NCI-H1092 (cell line): Measurements from ENCODE around the gene NEK11.

ENCODE experiments used
- DNase-seq: peaks from one replicate; lab custom pipeline; 2025; lab: John Stamatoyannopoulos, UW

The NEK11 gene

DNA sequence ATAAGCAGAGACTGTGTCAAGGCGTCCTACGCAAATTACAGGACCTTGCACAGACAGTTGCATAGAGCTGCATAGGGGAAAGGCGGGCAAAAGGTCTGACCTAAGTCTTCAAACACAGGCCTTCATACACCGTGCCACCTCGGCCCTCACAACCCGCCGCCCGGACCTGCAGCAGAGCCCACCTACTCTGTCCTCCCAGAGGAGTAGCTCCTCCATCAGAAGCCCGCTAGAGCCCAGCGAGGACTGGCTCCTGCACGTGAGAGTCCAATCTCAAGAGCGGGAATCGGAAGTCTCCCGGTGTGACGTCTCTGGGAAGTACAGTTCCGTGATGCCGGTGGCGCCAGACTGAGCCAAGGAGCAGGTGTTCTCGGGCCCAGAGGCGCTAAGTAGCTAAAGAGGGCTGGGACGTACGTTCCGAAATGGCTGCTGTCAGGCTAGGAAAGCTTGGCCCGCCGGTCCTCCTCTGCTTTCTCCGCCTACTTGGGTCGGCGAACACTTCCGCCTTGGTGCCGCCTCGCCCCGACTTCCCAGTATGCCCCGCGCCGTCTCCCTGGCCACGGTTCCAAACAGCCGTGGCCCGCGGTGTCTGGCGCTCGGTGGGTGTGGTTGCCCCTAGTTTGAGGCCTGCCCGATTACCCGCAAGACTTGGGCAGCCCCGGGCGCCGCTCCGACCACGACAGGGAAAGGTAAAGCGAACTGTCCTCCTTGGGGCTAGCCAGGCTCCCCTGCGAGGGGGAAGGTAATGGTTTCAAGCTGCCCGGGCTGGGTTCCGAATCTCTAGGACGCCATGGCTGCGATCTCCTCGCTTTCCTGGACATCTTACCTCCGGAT lies at the start of gene NEK11, which contains the start of gene ASTE1:
TSS of gene NEK11 (plus strand) at position 557 of the 831 bp plus-strand sequence. CDS start 2,832 bp downstream, outside the sequence.
TSS of gene ASTE1 (minus strand) at position 505 of the 831 bp plus-strand sequence. CDS start 1,519 bp downstream, outside the sequence.
- peak; percentile 87 for DNase-seq

GRCh38 chr3:130979117-130979516 lies 47.6 kb upstream of the NEK11 start:
- no peak for DNase-seq

DNA sequence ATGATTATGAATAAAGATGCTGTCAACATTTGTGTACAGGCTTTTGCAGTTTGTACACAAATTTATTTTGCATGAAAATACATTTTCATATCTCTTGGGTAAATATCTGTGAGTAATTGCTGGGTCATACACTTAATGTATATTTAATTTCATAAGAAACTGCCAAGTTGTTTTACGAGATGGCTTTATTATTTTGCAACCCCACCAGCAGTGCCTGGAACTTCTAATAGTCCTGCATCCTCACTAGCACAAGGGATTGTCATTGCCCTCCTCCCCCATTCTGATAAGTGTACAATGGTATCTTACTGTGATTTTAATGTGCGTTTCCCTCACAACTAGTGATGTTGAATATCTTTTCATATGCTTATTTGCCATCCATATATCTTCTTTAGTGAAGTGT lies 45.2 kb upstream of the NEK11 start:
- DNase-seq, result no peak

GRCh38 chr3:130990282-130990681 lies 36.4 kb upstream of the NEK11 start:
- DNase-seq, result no peak

GRCh38 chr3:130991126-130991525 lies 35.6 kb upstream of the NEK11 start:
- DNase-seq, result no peak

GRCh38 chr3:130992344-130992743 lies 34.3 kb upstream of the NEK11 start:
- DNase-seq, result peak; percentile 7

DNA sequence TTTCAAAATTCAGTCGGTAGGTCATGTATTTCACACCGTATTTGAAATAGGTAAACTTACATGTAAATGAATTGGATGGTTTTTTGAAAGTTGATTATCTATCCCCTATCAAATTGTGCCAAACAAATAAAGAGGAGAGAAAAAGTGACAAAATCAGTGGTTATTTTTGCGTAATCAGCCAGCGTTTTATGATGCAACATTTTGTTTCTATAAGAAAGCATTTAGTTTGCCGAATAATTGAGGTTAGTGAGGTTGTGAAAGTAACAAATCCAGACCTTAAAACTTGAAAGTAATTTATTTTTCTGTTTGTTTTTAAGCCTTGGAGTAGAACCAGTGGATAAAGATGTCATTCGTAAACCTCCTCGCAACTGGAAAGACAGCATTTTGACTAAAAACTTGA lies 29.4 kb upstream of the NEK11 start:
- no peak for DNase-seq

- no peak for DNase-seq
Measured at GRCh38 chr3:131001071-131001470, 25.6 kb upstream of the NEK11 start.

DNA sequence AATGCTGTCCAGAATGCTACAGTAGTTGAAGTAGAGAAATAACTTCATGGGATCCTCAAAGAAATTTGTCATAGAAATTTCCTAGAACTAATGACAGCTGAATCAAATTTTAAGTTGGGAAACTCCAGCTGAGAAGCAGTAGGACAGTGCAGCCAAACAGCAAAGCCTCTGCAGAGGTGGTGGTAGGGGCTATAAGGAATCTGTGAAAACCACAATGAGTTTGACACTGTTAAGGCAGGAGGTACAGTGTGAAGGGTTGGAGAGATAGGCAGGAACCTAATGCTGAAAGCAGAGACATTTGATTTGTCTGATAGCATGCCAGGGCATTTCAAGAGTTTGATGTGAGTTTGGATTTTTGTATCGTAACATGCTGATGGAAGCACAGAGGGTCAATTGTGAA lies 22.1 kb upstream of the NEK11 start:
- no peak for DNase-seq

GRCh38 chr3:131007256-131007655 lies 19.4 kb upstream of the NEK11 start:
- no peak for DNase-seq

GRCh38 chr3:131007782-131008181 lies 18.9 kb upstream of the NEK11 start:
- DNase-seq, result no peak

GRCh38 chr3:131008326-131008725 lies 18.4 kb upstream of the NEK11 start:
- DNase-seq, result no peak

DNA sequence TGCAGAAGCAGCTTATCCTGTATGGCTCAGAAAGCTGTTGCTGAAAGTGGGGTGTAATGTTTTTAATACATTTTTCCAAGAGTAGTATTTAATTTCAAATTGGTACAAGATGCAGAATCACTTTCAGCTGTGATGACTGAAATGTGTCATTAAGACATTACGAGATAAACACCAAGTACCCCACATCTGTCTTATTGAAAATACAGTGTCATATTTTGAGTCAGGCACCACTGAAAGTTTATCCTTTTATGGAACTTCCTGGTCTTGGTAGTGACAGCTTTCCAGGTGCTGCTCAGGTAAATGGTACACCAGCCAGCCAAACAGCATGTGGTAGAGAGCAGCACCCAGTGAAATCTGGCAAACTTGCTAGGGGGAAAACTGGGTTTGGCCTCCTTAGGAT lies 17.0 kb upstream of the NEK11 start:
- DNase-seq, result no peak

DNA sequence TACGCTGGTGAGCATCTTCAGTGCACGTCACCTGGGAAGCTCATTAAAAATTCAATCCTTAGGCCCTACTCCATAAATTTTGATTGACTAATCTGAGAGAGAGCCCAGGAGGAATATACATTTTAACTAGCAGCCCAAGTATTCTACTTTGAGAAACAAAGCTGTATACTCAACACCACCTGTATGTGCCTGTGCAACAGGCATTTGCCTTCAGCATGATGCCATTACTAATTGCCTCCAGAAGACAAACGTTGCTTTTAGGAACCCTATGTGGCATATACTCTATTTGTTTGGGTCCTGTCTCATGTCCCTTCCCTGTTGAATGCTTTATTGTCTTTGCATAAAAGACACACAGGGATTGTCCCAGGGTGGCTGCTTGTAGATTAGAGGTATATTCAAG lies 7.7 kb upstream of the NEK11 start:
- no peak for DNase-seq

DNA sequence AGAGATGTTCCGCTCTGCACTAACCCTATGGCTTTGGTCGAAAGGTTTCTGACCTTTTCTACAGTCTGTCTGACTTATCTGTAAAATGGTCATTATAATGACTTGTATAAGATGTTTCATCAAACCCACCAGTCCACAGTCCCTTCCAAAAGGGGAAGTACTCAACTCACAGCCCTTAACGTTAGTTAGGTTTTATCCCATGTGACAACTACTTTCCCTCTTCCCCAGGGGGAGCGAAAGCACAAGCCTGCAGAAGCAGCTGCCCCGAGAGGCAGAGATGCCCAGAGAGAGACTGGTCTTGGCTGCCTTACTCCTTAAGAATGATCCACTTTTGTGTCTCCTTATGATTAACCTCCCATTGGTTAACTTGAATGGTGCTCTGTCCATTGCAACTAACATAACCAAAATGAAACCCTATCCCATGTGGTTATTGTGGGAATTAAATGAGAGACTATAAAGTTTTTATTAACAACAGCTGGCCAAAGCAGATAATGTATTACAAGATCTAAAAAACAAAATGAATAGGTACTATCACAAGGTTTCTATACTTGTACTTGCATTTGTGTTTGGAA lies 6.5 kb upstream of the NEK11 start:
- no peak for DNase-seq

DNA sequence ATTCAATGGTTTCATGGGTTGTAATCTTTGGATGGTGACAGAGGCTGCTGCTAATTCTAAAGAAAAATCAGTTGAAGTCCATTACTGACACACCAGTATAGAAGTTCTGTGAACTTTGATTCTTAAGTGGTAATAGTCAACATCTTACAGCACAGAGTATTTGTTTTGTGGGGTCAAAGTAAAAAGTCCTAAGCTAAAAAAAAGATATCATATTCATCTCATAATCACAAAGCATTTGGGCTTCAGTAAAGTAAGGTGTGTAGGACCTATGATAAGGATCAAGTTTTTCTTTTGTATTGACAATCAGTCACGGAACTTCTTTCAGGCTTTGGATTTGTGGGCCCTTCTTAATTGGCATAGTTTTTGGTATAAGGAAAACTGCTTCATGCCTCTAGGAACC lies 1.1 kb upstream of the NEK11 start:
- no peak for DNase-seq

DNA sequence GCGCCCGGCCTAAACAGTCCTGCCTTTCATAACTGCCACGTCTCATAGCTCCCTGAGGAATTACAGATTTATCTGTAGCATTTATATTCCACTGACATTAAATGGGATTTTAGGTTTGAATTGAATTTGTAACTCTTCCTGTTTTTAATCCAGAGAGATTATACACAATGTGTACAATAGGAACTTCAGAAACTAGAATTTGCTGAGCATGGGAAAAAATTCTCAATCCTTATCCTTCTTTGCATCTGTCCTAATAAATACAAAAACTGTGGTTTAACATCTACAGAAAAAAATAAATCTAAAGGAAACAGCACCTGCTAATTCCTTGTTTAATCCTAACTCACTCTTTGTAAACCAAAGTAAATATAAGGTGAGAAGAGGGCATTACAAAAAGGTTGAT lies 2.2 kb downstream of the NEK11 start:
- no peak for DNase-seq

- DNase-seq, result no peak
Measured at GRCh38 chr3:131031660-131032059, 5.0 kb downstream of the NEK11 start.

DNA sequence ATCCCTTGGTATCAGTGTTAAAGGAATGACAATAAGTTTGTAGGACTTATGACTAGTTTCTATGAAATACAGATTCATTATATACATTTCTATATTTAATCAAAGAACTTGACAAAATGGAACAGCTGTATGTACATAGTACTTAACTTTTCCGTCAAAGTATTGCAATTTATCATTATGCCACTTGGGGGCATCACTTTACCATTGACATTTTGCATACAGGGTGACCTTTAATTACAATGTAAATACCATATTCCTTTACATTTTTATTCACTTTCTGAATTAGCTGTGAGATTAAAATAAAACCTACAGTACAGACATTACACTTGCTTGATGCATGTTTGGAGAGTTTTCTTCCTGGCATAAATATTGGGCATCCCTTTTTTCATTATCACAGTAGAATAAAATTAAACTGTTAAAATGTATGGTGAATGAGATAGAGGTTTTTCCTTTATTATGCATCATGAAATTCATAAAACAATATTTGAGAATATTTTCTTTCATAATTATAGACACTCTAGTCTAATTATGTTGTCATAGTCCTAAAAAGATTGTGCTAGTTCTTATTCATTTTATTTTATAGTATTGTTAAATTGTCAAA lies 6.9 kb downstream of the NEK11 start:
- peak; percentile 44 for DNase-seq

DNA sequence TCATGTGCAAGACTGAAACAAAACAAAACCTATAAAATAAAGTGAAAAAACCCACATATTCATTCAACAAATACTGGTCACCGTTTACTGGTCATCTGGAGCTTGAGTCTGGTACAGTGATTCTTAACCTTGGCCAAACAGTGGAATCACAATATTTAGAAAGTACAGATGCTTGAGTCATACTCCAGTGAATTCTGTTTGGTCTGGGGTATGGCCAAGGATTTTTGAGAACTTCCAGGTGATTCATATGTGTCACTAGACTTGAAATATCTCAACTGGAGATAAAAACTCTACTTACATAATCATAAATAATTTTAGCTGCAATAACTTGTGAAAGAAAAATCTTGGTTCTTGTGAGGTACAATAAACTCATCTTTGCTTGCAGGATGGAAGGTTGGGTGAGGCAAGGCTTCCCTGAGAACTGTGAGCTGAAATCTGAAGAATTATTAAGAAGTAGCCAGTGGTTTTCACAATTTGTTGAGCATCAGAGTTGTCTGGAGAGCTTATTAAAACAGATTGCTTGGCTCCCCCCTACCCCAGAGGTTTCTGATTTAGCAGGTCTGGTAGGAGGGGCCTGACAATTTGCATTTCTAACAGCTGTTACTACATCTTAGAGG lies 9.6 kb downstream of the NEK11 start:
- DNase-seq, result no peak

DNA sequence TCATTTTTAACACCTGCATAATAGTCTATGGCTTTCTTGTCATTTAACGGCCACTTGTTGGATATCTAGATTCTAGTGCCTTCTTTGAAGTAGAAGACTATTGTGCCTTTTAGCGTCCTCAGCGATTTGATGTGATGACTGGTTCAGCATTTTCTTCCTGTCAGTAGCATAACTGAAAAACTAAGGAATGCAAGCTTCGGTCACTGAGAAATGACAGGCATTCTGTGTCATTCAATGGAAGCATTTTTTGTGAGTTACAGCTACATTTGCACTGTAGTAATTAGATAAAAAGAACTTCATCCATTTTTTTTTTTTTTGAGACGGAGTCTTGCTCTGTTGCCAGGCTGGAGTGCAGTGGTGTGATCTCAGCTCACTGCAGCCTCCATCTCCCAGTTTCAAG lies 10.3 kb downstream of the NEK11 start:
- DNase-seq, result no peak

DNA sequence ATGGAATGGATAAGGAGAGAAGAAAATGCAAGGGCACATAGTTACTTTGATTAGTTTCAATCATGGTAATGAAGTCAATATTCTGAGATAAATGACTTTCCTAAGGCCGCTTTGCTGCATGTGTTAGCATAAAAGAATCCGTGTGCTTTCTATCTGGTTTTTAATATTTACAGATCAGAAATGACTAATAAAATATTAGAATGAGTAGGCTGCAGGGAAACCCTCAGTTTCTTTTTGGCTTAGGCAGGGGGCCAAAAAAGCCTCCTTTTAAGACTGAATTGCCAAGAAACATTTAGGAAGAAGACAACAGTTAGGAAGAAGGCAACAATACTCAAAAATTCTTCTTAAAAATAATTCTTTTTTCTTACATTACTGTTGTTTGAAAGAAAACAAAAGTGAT lies 11.6 kb downstream of the NEK11 start:
- no peak for DNase-seq
